Measurements from ENCODE around the gene ALPL.

- TF ChIP-seq, protein P1, sequence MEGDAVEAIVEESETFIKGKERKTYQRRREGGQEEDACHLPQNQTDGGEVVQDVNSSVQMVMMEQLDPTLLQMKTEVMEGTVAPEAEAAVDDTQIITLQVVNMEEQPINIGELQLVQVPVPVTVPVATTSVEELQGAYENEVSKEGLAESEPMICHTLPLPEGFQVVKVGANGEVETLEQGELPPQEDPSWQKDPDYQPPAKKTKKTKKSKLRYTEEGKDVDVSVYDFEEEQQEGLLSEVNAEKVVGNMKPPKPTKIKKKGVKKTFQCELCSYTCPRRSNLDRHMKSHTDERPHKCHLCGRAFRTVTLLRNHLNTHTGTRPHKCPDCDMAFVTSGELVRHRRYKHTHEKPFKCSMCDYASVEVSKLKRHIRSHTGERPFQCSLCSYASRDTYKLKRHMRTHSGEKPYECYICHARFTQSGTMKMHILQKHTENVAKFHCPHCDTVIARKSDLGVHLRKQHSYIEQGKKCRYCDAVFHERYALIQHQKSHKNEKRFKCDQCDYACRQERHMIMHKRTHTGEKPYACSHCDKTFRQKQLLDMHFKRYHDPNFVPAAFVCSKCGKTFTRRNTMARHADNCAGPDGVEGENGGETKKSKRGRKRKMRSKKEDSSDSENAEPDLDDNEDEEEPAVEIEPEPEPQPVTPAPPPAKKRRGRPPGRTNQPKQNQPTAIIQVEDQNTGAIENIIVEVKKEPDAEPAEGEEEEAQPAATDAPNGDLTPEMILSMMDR (IDR thresholded peaks at IDR 0.05; ENCODE audit: insufficient read depth, low read length, poor library complexity, severe bottlenecking) = no peak
- TF ChIP-seq EZH2phosphoT487 (conservative IDR thresholded peaks at IDR 0.05; ENCODE audit: low read length) = no peak
Observed at GRCh38 chr1:21619375-21619947, 110.2 kb downstream of the ALPL start.
